ENCODE measurements around the gene ST6GALNAC3.

- TF ChIP-seq POLR2A (IDR thresholded peaks at IDR 0.05; ENCODE audit: borderline replicate concordance, extremely low read depth, insufficient read depth, insufficient read length) (no peak), ATF3 (IDR thresholded peaks at IDR 0.05) (no peak), CTCF (IDR thresholded peaks at IDR 0.05 in 2 of 3, conservative IDR thresholded peaks at IDR 0.05 in 1 of 3; ENCODE audit: borderline replicate concordance in 1 of 3, insufficient read depth in 1 of 3, low read depth in 2 of 3, low read length in 2 of 3) (no peak), ZFX (IDR thresholded peaks at IDR 0.05) (no peak), POLR2AphosphoS5 (IDR thresholded peaks at IDR 0.05; ENCODE audit: low read depth, low read length) (no peak), YY1 (IDR thresholded peaks at IDR 0.05; ENCODE audit: extremely low read depth, insufficient replicate concordance, low read depth, low read length) (no peak), RAD21 (IDR thresholded peaks at IDR 0.05; ENCODE audit: low read depth) (no peak), EZH2phosphoT487 (IDR thresholded peaks at IDR 0.05; ENCODE audit: borderline replicate concordance) (no peak), CEBPB (IDR thresholded peaks at IDR 0.05; ENCODE audit: low read depth) (no peak), EZH2 (IDR thresholded peaks at IDR 0.05) (no peak), JUND (IDR thresholded peaks at IDR 0.05) (no peak), SP1 (IDR thresholded peaks at IDR 0.05; ENCODE audit: low read depth) (no peak)
Measured at GRCh38 chr1:76136894-76137293, 62.3 kb downstream of the ST6GALNAC3 start.

All from HCT116 (cell line).